Superior temporal gyrus (tissue), 1 donor: ENCODE measurements around the gene TMEM163.
"Not testable (repeated sequence)": the region's sequence is repeated elsewhere in the genome, so short reads cannot be mapped to it uniquely, and the experiment has no call there.

Experiments used
- DNase-seq: peaks from one replicate; pipeline ENCODE4 v3.0.0-alpha.2; 2016; ENCODE audit errors: extremely low spot score

TMEM163 gene

DNA sequence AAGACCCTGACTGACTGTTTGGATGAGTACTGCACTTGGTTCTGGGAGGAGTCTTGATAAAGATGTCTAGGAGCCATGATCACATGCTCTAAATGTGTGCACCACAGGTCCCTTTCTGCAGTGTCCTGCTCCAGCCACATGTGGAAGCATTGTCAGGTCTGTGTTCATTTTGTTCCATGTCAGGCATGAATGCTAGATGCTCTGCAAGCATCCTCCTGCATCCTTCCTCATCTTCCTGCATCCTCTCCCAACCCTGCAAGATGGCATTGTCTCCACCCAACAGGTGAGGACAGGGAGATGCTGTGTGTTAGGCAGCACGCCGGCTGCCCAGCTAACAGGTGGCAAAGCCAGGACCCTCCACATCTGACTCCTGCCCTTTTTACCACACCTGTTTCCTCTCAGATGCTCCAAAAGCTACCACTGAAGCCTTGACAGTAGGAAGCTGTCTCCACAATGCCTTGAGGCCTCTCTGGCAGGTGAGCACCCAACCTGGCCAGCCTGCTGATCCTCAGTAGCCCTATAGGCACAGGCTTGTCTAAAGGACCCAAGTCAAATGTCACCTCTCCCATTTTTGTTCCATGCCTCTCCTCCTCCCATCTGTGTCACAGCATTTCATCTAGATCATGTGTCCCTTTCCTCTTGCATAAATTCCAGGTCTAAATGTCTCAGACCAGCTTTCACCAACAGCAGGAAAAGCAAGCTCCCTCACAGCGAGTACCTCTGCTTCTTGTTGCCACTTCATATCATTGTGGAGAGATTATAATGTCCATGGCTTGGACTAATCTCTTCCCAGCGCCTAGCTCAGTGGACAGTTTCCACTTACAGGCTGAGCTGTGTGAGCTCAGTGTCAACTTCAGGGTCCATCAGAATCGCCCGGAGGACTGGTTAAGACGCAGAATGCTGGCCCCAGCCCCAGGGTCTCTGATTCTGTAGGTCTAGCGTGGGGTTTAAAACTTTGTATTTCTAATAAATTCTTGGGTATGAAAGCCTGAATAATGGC, 55.0 kb downstream of the TMEM163 start:
- no peak for DNase-seq

DNA sequence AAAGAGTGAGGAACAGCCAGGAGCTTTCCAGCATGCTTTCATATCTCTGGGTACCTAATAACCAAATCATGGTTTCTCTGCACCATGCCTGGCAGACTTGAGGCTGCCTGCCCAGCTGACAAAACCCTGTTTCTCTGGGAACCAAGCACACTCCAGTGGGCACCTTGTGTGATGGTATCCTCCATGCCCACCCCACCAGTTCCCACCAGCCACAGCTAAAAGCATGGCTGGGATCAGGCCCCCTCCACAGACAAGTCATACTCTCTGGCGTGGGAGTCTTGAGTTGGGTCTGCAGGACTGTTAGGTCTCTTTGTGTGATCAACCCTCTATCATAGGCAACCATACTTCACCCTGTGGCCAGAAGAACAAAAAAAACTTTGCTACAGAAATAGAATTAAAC, 56.0 kb downstream of the TMEM163 start:
- no peak for DNase-seq

GRCh38 chr2:134660626-134661402, 58.0 kb downstream of the TMEM163 start:
- DNase-seq = no peak

GRCh38 chr2:134659724-134660123, 59.1 kb downstream of the TMEM163 start:
- no peak for DNase-seq

DNA sequence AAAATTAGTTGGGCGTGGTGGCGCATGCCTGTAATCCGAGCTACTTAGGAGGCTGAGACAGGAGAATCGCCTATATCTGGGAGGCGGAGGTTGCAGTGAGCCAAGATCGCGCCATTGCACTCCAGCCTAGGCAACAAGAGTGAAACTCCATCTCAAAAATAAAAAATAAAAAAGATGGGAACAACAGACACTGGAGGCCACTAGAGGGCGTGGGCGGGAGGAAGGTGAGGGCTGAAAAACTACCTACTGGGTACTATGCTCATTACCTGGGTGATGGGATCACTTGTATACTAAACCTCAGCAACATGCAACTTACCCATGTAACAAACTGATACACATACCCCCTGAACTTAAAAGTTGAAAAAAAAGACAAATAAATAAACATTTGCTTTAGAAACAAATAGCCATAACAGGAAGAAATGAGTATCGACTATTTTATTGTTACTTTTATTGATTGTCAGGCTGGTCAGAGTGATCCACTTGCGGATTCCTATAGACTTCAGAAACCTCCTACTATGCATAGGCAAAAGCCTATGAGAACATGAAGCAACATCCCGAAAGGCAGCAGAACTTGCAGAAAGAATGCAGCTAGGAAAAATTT, 61.0 kb downstream of the TMEM163 start:
- DNase-seq = no peak

DNA sequence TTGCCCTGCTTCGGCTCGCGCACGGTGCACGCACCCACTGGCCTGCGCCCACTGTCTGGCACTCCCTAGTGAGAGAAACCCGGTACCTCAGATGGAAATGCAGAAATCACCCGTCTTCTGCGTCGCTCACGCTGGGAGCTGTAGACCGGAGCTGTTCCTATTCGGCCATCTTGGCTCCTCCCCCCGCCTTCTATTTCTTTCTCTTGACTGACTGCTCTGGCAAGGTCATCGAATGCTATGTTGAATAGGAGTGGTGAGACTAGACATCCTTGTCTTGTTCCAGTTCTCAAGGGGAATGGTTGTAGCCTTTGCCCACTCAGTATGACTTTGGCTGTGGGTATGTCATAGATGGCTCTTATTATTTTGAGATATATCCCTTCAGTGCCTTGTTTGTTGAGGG, 62.4 kb downstream of the TMEM163 start:
- DNase-seq = not testable (repeated sequence)

DNA sequence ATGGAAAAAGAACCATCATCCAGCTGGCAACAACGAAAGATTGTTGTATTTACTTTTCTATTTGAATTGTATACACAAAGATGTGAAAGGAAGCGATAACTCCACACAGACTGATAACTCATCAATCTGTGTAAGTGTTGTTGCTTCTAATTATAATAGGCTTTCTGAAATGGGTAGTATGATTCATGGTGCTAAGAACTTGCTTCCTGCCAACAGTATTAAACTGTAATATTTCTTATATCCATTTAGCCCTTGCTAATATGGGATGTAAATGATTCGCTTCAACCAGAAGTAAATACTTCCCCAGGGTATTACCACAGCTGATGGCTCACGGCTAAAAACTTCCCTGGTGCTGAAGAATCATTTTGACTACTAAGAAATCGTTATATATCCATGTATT, 70.2 kb downstream of the TMEM163 start:
- no peak for DNase-seq

- DNase-seq = no peak
These were observed 71.1 kb downstream of the TMEM163 start for GRCh38 chr2:134647607-134648256.

GRCh38 chr2:134642938-134643337, 75.9 kb downstream of the TMEM163 start:
- DNase-seq = no peak

DNA sequence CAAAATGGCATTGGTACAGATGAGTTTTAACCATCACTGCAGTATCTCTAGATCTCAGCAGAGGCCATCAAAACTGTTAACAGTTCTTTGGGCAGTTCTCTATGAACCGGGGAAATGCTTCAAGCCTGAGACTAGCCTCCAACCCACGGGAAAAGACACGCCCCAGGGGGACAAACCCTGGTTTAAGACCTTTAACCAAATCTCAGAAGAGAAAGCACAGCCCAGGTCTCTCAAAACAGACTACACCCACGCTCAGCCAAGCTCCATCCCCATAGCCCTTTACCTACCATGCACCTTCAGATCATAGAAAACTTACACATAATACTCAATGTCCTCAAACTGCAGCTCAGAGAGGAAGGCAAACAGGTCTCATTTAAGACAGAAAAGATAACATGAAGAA, 78.3 kb downstream of the TMEM163 start:
- no peak for DNase-seq

- no peak for DNase-seq
These were observed 79.5 kb downstream of the TMEM163 start for GRCh38 chr2:134639265-134639664.

DNA sequence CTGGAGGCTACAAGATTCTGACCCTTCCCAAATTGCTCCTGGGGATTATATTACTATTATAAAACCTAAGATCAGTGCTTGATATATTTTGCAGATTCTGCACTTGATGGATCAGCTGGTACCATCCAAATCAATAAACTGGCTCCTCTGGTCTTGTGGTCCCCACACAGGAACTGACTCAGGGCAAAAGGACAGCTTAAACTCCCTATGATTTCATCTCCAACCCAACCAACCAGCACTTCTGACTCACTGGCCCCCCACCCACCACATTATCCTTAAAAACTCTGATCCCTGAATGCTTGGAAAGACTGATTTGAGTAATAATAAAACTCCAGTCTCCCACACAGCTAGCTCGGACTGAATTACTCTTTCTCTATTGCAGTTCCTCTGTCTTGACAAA, 82.1 kb downstream of the TMEM163 start:
- DNase-seq = no peak

- peak; percentile 58 for DNase-seq
These were observed 84.6 kb downstream of the TMEM163 start for GRCh38 chr2:134634054-134634753.

DNA sequence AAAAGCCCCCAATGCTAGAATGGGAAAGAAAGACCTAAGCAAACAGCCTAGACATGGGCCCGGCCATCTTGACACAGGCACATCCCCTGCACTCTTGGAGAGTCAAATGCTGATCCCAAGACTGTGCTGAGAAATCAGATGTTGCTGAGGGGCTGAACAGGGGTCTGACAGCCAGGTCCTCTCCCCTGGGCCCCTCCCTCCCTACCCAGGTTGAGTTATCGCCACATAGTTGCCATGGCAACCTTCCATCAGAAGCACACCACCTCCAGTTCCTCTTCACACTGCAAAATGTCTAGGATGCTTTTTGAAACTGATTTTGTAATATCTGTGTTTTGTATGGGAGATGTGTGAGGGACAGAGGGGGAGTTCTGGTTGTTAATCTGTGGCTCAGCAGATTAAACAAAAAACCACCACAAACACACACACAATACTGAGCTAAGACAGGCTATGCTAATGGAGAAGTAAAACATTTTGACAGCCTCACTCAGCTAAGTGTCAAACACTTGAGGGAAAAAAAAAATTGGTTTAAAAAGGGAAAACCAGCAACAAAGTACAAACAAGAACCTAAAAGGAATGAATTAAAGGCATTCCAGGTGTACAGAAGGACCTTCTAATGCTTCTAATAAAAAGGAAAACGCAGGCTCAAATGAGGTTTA, 88.2 kb downstream of the TMEM163 start:
- DNase-seq = no peak

DNA sequence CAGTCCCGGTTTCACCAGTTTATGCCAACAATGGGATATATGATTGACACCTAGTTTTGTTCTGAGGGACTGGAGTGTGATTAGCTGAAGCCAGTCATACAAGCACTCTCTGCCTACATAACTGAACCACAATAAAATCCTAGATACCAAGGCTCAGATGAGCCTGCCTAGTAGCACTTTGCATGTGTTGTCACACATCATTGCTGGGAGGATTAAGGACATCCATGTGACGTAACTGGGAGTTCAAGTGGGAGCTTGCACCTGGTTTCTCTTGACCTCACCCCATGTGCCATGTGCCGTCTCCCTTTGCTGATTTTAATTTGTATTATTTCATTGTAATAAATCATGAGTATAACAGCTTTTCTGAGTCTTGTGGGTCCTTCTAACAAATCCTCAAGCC, 90.3 kb downstream of the TMEM163 start:
- no peak for DNase-seq

DNA sequence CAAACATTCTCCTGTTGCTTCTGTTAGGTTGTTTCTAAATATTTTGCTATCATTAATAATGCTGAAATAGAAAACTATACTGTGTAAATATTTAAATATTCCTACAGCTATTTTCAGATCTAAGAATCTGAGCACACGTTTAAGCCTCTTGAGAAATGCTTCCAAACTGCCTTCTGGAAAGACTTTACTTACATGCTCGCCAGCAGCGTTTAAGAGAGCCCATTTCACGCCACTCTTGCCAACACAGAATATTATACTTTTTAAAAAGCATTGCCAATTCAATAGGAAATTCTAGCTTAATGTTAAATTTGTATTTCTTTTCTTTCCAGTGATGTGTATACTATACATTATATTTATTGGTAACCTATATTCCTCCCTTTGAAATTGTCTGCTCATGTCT, 92.0 kb downstream of the TMEM163 start:
- no peak for DNase-seq

DNA sequence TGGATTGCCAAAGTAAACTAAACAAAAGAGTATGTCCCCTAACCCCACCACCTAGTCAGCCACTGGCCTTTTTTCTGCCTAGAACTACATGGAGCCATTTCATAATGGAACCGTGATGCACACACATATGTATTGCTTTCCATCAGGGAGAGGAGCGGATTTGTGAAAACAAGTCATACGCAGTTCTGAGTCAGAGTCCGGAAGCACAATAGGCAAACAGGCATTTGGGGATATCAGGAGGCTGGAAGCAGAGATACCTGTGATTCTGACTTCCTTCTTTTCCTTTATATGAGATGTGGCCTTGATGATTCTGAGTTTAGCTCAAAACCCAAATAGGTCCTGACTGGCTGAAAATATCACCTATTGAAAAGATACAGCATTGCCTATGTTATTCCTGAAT, 93.5 kb downstream of the TMEM163 start:
- DNase-seq = no peak

GRCh38 chr2:134623796-134624195, 95.0 kb downstream of the TMEM163 start:
- DNase-seq = no peak

DNA sequence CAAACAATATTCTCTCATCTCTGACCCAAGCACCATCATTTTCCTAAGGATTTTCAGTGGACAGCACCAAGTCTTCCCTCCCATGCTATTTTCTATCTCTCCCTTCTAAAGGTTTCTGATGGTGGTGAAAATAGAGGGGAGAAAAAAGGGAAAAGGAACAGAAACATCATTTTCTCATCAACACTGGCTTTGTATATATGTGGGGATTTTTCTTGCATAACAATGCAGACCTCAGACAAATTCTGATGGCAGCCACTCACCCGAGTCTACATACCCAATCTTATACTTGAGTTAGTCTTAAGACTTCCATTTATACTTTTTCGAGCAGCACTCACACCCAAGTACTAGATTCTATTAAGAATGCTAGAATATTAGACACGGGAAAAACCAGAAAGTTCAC, 95.8 kb downstream of the TMEM163 start:
- no peak for DNase-seq

DNA sequence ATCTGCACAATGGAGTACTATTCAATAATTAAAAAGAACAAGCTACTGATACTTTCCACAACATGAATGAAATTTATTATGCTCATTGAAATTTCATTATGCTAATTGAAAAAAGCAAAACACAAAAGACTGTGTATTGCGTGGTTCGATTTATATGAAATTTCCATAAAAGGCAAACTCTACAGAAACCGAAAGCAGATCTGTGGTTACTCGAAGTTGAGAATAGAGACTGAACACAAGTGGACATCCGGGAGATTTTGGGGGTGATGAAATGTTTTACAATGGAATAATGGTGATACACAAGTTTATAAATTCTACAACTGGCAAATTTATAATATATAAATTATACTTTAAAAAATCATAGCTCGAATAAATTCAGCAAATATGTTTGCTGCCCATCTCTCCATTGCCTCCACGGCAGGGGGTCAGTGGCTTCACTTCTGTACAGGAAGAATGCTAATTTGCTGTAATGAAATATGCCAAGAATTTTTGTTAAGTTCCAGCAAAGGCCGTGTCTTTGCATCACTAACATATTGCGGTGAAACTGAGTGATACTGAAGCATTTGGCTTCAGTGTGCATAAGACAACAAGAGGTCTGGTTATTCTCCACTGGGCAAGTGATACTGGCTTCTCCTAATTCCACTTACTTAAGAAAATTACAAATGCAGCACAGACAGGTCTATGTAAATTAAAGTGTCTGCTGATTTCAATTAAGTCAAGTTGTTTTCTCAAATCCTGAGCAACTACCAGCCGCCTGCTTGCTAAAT, 96.7 kb downstream of the TMEM163 start:
- DNase-seq = no peak
